Measurements from ENCODE around the gene LAMA4.

DNA sequence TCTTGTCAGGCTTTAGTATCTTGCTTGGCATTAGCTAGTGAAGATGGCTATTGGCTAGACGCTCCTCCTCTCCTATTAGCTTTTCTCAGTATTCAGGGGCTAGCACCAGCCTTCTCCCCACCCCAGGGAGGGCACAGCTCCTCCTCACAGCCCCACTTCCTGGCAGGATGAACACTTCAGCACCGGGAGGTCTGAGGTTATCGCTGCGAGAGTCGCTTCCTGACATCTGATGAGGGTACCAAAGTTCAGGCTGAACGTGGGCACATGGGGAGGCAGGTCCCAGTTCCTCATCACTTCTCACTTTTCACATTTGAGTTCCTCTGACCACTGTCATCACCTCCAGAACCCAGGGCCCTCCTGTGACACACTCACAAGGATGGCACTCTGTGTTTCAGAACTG lies 66.6 kb downstream of the LAMA4 start:
- TF ChIP-seq, protein P1, sequence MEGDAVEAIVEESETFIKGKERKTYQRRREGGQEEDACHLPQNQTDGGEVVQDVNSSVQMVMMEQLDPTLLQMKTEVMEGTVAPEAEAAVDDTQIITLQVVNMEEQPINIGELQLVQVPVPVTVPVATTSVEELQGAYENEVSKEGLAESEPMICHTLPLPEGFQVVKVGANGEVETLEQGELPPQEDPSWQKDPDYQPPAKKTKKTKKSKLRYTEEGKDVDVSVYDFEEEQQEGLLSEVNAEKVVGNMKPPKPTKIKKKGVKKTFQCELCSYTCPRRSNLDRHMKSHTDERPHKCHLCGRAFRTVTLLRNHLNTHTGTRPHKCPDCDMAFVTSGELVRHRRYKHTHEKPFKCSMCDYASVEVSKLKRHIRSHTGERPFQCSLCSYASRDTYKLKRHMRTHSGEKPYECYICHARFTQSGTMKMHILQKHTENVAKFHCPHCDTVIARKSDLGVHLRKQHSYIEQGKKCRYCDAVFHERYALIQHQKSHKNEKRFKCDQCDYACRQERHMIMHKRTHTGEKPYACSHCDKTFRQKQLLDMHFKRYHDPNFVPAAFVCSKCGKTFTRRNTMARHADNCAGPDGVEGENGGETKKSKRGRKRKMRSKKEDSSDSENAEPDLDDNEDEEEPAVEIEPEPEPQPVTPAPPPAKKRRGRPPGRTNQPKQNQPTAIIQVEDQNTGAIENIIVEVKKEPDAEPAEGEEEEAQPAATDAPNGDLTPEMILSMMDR (IDR thresholded peaks at IDR 0.05), result no peak
- TF ChIP-seq EP300 (IDR thresholded peaks at IDR 0.05), result no peak
